T-helper 1 cell (primary cell): Measurements from ENCODE around the gene CNOT6L.
A peak's percentile ranks its signal among the peaks of the same experiment; 100 is the strongest.
"Not testable (repeated sequence)": the region's sequence is repeated elsewhere in the genome, so short reads cannot be mapped to it uniquely, and the experiment has no call there.

ENCODE experiments used
- DNase-seq, 5 donors: peaks; one replicate each; pipeline ENCODE4 v3.0.0-alpha.2; 2012 to 2020

The CNOT6L gene

DNA sequence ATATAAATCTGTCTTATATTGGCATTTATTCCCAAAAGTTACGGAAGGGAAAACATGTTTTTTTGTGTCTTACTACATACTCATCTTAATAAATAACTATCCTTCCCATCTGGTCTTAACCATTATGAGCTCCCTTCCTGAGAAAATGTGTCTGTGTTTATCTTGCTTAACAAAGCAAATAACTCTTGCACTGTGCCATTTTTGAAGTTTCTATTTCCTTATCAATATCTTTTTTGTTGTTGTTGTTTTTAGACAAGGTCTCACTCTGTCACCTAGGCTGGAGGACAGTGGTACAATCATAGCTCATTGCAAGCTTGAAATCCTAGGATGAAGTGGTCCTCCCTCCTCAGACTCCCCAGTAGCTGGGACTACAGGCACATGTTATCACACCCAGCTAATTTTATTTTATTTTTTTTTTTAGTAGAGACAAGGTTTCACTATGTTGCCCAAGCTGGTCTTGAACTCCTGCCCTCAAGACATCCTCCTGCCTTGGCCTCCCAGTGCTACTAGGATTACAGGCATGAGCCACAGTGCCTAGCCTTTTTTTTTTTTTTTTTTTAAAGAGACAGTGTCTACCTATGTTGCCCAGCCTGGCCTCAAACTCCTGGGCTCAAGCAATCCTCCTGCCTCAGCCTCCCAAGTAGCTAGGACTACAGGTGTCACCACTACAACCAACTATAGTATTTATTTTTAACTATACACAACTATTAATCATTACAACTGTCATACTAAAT is 36.9 kb downstream of the CNOT6L start:
- DNase-seq = no peak

DNA sequence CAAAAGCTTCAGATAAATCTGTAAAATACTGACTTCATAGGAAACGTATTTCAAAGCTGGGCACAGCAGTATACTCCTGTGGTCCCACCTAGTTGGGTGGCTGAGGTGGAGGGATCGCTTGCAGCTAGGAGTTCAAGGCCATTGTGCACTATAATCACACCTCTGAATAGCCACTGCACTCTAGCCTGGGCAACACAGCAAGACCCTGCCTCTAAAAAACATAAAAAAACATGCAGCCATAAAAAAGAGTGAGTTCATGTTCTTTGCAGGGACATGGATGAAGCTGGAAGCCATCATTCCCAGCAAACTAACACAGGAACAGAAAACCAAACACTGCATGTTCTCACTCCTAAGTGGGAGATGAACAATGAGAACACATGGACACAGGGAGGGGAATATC is 38.4 kb downstream of the CNOT6L start:
- not testable (repeated sequence) for DNase-seq

DNA sequence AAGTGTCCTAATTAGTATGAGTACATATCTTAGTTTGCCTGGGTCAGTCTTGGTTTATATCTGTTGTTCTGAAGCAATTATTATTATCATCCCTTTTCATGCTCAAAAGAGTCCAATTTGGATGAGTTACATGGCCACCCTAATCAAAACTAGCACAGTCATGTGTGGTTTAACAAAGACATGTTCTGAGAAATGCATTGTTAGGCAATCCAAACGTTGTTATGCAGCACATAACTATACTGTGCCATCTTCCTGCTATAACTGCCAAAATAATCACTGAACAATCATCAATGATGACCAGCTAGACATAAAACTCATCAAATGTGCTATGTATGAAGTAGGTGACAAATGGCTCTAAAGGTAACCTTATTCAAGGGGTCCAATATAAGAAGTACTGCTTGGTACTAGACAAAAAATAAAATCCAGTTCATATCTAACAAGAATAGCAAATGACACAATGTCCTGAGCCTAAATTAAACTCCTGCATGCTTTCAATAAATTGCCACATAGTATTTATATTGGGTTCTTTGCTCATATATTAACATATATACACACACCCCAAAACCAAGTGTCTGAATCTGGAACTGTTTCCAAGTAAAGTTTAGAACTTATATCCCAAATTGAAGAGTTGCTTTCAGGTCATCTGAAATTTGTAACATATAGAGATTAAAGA is 41.9 kb downstream of the CNOT6L start:
- DNase-seq = peak in 1 of 5 donors; percentile 24

DNA sequence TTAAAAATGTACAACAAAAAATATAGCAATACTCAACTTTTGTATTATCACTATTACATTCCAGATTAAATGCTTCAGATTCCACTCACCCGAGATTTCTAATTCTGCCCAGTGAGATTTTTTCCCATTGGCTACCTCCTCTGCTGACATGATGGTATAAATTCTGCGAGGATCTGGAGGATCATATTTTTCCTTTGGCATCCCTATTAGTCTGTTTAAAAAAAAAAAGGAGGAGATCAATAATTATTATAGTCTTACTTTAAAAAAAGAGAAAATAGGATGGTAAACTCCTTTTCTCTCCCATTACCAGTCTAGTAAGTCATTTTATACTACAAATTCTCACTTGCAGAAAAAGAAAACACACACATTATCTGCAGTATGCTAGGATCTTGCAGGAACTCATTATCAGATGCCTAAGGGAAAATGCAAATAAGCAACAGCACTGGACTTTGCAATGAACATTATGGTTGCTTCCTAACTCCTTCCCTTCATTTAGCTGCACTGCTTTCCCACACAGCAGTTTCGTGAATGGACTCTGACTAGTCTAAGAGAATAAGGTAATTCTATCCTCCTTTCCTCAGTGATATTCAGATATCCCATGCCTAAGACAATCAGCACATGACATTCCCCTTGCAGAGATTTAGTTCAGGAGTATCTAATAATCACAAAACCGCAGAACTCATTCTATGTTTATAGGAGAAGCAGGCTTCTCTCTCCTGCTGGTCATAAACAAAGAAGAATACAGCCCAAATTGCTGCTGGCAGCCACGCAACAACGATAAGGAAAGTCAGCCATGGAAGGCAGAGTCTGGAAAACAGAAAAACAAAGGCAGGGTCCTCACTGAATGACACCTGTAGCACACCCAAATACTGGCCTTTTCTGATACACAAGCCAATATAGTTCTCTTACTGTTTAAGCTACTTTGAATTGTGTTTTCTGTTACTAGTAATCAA is 42.7 kb downstream of the CNOT6L start:
- DNase-seq = no peak

DNA sequence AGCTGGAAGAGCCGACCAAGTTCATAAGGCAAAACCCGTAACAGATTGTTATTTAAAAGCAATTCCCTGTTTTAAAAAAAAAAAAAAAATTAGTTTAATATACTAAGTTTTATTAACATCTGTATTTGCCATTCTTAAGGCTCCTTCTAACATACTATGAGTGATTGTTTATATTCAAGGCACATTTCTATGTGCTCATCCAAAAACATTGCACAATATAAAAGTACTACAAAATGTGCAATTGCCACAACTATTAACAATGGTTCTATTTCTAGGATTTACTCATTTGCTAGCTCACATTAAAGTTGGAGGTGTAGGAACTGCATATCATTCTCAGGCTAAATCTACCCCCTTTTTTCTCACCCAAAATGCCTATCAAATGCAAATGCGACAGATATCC is 46.1 kb downstream of the CNOT6L start:
- DNase-seq = no peak

DNA sequence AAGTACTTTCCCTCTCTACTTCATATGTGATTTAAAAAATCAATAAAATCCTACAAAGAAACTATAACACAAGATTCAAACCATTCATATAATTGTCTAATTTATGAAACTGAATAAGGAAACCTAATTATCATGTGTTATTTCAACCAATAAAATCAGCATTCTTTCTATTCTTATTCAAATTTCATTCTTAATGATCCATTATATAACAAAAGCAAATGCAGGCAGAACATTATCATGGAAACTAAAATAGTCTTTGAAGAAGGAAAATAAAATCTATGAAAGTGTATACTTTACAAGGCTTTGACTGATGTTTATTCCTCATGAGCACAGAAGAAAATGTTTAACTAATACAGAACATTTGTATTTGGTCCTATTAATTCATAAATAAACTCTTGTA is 47.6 kb downstream of the CNOT6L start:
- DNase-seq = no peak

DNA sequence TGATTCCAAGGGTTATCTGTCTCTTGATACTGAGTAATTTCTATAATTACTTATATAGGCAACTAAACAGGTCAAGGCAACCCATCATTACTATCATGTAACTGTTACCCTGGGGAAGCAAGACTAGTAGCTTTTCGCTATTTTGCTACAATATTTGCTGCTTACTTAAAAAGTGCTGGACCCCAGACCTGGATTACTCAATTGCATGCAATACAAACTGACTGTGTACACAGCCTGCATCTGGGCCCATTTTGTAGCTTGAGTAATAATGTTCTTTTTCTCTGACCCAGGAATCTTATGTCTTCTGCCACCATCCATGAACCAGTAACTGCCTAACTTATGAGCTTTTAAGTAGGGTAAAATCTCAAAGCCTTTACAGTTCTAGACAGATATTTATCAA is 53.4 kb downstream of the CNOT6L start:
- no peak for DNase-seq

DNA sequence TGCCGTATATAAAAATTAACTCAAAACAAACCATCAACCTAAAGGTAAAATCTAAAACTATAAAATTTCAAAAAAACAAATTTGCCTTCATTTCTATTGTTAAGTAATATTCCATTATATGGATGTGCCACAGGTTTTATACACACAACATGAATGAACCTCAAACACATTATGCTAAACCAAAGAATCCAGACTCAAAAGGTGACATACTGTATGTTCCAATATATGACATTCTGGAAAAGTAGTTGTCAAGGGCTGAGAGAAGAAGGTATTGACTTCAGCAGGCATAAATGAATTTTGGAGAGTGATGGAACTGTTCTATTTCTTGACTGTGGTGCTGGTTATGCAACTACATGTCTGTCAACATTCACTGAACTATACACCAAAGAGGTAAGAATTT is 56.6 kb downstream of the CNOT6L start:
- DNase-seq = no peak

DNA sequence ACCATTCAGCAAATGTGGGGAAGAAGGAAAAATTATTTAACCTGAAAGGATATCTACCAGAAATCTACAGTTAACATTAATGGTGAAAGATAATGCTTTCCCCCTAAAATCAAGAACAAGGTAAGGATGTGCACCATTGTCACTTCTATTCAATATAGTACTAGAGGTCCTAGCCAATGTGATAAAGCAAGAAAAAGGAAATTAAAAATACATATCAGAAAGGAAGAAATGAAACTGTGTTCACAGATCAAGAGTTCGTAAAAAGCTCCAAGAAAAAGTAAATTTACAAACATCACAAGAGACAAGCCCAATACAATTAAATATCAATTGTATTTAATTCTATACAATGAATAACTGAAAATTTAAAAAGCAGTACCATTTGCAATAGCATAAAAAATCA is 57.6 kb downstream of the CNOT6L start:
- no peak for DNase-seq

DNA sequence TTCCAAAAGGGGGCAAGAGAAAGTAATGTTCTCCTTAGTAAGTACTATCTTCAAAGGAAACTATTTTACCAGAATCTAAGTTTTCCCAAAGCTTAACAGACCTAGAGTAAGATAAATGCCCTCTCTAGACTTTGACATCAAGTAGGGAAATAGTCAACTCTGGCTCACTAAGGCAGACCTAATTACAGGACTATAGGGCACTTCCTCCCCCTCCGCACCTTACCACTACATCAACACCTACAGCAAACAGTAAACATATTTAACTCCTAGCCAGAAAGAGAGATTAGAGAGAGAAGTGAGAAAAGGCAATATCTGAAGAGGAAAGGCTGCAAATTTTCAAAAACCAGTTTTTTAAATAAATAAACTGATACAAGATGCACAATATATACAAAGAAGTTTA is 60.4 kb downstream of the CNOT6L start:
- no peak for DNase-seq

DNA sequence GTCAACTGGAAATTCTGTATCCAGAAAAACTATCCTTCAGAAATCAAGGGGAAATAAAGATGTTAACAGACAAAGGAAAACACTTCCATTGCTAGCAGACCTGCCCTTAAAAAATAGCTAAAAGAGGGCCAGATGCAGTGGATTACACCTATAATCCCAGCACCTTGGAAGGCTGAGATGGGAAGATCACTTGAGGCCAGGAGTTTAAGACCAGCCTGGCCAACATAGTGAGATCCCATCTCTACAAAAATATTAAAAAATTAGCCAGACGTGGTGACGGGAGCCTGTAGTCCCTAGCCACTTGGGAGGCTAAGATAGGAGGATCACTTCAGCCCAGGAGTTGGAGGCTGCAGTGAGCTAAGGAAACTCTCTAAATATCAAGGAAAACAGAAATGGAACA is 67.4 kb downstream of the CNOT6L start:
- DNase-seq = no peak

DNA sequence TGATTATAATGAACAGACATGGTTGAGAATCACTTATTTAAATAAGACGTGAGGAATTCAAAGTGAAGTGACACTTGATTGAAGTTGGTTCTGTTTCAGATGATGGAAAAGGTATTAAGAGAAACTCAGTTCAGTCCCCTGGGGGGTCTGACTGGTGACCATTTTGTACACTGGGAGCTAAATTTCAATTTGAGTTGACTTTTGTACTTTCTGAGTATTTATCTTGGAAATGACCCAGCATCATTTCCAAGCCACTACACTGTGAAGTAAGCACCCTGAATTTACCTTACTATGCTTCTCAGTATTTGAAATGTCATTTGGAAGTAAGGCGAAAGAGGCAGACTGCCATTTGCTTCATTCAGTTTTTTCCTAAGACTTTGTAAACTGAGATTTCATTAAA is 73.4 kb downstream of the CNOT6L start:
- DNase-seq = no peak

DNA sequence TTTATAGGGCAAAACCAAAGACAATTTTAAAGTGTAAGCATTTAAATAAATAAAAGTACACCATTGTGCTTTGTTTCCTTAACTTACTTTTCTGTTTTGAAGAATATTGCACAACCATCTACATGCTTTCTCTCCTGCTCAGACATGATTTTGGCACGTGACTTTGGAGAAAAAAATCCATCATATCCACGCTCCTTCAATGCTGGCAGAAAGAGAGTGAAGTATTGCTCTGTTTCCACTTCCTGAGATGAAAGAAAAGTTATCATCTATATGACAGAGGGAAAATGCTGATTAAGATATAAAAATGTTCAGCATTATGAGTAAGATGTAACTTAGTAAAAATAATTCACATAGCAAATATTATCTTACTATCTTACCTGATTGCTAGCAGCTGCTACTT is 77.1 kb downstream of the CNOT6L start:
- no peak for DNase-seq

DNA sequence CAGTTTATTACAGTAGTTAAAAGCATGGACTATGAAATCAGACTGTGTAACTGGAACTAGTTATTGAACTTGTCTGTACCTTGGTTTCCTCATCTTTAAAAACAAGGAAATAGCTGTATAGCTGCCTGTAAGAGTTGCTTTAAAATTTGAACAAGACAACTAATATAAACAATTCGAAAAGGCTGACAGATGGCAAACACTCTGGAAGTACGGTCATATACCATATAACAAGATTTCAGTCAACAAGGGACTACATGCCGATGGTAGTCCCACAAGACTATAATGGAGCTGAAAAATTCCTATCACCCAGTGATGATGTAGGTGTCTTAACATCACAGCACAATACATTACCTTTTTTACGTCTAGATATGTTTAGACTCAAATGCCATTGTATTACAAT is 78.7 kb downstream of the CNOT6L start:
- DNase-seq = no peak

DNA sequence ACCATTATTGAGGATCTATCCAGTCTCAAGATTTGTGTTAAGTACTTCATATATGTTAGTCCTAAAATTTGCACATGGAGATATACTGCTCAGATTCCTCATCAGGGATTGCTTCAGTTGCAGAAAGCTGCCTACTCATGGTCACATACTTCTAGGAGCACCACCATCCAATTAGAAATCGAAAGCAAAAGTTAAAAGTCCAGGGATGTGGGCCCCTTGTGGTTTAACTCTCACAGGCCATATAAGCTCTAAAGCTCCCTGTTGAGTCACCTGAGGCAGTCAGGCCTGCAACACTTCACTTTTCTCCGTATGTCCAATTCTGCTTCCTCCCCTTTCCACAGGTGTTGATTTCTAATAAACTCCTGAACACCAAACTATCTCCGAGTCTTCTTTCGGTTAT is 84.2 kb downstream of the CNOT6L start:
- peak in 3 of 5 donors; percentile 13 to 75 (median 19) for DNase-seq

DNA sequence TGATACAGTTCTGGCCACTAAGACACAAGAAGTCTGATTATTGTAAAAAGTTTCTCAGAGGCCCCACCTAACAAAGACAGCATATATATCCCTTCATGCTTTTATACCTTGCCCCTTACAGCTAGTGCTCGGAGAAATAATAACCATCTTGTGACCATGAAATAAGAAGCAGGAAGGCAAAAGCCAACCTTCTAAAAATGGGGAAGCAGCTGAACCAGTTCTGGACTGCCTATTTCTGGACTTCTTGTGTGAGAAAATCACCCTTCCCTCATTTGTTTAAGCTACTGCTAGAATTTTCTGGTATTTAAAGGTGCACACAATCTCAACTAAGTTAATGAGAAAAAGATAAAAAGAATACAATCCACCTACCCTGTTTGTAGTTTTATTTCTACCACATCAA is 87.5 kb downstream of the CNOT6L start:
- DNase-seq = no peak

DNA sequence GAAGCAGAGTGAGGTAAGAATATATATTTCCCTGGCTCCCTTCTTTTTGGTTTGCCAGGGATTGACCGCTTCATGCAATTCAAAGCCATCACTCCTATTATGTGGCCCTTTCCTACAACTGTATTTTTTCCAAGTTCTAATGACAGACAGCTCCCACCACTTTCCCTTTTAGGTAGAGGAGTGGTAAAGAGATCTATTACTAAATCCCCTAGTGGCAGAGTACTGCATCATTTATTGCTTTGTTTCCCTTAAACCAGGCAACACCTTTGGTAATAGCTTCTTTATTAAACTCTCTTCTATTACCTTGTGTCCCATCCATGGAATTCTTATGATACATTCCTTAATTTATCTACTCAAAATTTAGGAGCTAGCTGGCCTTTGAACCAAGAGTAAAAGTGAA is 90.7 kb downstream of the CNOT6L start:
- no peak for DNase-seq

DNA sequence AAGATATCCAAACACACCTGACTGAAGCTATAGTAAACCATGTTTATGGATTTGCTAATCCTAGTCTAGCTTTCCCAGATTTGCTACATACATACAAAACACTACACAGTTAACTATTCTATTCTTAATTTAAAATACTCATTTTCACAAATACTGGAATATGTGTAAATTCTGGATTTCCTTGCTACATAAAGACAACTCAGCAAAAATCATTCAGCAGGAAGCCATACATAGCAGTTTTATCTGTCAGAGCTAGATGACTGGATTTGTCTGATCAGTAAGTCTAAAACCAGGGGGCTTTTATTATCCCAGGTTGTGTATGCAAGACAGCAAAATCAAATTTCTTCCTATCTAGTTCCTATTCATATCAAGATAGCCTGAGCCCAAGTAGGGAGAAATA is 98.1 kb downstream of the CNOT6L start:
- no peak for DNase-seq

DNA sequence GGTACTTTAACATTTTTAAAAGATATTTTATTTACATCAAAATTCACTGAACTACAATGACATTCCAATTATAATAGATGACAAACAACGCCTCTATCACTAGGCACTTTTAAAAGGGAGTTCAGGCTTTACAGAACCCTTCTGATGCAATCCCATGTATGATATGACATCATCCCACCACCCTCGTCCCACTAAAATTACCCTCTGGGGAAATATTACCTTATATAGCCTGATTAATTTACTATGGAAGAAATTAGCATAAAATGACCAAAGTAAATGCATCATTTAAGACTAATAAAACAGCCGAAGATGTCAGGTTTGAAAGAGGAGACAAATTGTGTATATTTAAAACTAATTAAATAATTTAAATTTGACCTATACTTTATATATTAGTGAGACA is 100.7 kb downstream of the CNOT6L start:
- not testable (repeated sequence) for DNase-seq

DNA sequence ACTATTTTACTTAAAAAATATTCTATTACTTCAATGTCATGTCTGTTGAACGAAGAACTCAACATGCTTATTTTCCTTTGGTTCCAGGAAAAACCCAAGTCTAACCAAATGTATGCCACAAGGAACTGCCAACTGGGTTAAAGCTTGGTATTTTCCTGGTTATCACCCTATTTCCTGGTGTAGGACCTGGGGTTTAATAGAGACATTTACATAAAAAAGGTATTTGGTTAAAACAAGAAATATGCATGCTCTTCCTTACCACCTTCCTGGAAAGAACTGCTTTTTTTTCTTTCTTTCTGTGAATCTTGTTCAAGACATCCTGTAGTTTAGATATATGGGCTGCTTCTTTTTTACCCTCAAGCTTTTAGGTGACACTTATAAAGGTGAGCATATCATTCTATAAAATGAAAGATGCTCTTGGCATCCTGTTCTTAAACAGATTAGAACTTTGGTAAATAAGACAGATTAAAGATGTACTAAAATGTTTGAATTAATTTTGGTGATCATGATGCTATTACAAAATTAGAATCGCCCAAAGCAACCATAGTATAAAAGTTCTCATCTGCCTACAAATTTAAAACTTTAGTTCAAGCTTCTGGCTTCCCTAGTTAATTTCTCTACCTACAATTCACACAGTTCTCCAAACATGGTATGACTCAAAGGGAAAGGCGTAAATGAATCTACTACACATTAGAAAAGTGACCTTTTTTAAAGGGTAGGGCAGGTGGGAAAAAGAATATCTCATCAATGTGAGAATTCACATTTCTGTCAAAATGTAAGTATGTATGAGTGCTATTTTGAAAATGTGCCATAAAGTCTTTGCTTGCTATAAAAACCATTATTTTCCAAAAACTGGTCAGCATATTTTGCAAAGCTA is 103.5 kb downstream of the CNOT6L start:
- DNase-seq = peak in 1 of 5 donors; percentile 40

DNA sequence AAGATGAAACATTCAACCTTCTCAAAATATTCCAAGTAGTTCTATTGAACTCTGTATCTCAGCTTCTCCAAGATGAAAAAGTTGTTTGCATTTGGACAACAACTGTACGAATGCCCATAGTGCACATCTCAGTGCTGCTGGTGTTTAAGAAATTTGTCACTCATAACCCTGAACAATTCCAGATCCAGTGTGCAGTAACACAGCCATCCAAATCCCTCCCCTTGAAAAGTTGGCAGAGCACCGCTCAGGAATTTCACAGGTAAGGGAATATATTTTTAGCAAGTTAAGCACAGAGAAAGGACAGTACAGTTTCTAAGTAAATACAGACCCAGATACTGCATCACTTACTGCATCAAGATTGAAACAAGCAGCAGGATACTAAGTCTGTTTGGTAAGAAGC is 104.7 kb downstream of the CNOT6L start:
- no peak for DNase-seq

DNA sequence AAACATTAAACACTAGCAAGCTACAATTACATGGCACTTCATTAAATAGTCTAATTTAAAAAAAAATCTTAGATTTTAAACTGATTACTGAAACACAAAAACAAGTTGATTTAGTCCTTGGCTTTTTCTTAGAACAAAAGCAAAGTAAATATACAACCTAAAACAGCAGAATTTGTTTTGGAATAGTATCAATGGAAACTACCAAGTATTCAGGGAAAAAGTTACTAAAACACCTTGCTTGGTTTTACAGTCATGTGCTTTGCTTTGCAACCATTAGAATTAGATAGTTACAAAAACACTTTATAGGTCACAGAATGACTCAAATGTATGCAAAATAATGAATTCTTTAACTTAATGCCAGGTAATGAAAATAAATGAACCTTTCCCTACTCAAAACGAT is 105.3 kb downstream of the CNOT6L start:
- DNase-seq = no peak

DNA sequence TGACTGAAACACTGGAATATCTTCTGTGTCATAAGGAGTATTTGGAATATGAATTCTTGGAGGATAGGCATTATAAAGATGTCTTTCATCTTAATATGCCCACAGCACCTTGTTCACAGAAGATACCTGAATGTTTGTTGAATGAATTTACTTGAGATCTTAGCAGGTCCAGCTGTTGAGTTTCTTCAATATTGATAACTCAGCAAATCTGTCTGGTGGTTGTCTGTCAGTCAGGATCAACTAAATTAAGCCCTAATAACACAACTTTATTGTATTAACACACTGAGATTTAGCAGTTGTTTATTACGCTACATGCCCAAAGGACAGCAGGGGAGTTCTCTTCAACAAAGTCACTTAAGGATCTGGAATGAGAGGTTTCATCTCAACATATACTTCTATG is 106.5 kb downstream of the CNOT6L start:
- DNase-seq = no peak
